Endothelial cell (in vitro differentiated cells): ENCODE results near the gene RANBP3. TPM values are rescaled to one million over a fixed set of nuclear protein-coding genes. Genes with fewer than 3 reads are reported as not detected.

Experiments used
- DNase-seq: peaks from one replicate; pipeline ENCODE4 v3.0.0; 2021; ENCODE audit warnings: low spot score
- H3K27ac Mint-ChIP-seq: one replicate; pipeline ENCODE4 v1.8.0; 2021; ENCODE audit warnings: mixed read lengths, inconsistent platforms; ENCODE audit not compliant: unreplicated experiment
- H3K27me3 Mint-ChIP-seq: one replicate; pipeline ENCODE4 v1.8.0; 2021; ENCODE audit warnings: mild to moderate bottlenecking, moderate library complexity, mixed read lengths, inconsistent platforms; ENCODE audit not compliant: unreplicated experiment
- H3K36me3 Mint-ChIP-seq: one replicate; pipeline ENCODE4 v1.8.0; 2021; ENCODE audit warnings: mild to moderate bottlenecking, low read depth, mixed read lengths, inconsistent platforms; ENCODE audit not compliant: unreplicated experiment
- H3K4me1 Mint-ChIP-seq: one replicate; pipeline ENCODE4 v1.8.0; 2021; ENCODE audit warnings: mild to moderate bottlenecking, mixed read lengths, inconsistent platforms; ENCODE audit not compliant: unreplicated experiment
- H3K4me3 Mint-ChIP-seq: one replicate; pipeline ENCODE4 v1.8.0; 2021; ENCODE audit warnings: mild to moderate bottlenecking, mixed read lengths, inconsistent platforms; ENCODE audit not compliant: unreplicated experiment
- H3K9me3 Mint-ChIP-seq: one replicate; pipeline ENCODE4 v1.8.0; 2021; ENCODE audit warnings: mixed read lengths, inconsistent platforms; ENCODE audit not compliant: unreplicated experiment
- total RNA-seq: library from RNA; stranded (reverse); fragmentation: NEBNext Ultra II Directional; extraction: Animal tissue kit (Norgen Biotek cat#: 25700); gene quantifications from one replicate; pipeline ENCODE4 v1.2.1, GENCODE V29; 2021; ENCODE audit not compliant: unreplicated experiment
- TF ChIP-seq, protein P1 (sequence below): fragments of 200-600 bp; sonication (generic); IDR thresholded peaks from one replicate; pipeline ENCODE4 v1.5.0; 2021; ENCODE audit warnings: antibody characterized with exemption; ENCODE audit not compliant: unreplicated experiment

Gene RANBP3
- total RNA-seq, 1 donor from 2014 or later, result 69.5 TPM

DNA sequence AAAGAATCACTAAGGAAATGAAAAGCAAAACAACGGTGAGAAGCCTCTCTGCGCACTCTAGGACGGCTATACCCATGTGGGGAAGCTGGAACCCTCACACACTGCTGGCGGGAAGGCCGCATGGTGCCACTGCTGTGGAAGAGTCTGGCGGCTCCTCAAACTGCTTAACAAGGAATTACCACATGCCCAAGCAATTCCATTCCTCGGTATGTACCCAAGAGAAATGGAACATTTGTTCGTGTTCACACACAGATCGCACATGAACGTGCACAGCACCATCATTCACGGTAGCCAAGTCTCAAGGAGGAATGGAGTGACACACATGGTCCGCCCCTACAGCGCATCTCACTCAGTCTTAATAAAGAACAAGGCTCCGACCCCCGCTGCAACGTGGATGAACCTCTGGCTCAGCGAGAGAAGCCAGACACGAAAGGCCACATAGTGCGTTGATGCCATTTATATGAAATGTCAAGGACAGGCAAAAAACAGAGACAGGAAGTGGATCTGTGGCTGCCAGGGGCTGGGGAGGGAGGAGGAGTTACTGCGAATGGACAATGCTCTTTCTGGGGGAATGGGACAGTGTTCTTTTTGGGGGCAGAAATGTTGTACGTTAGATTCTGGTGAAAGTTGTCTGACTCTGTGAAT, 56.3 kb downstream of the RANBP3 start:
- Mint-ChIP-seq H3K4me3 (no peak overlapping the region), H3K36me3 (peaks cover 37% of the 10 kb centered on the region), H3K9me3 (no peaks in the 10 kb centered on the region), H3K4me1 (no peaks in the 10 kb centered on the region), H3K27me3 (peaks cover 9% of the 10 kb centered on the region), H3K27ac (no peak overlapping the region)
- TF ChIP-seq, protein P1, sequence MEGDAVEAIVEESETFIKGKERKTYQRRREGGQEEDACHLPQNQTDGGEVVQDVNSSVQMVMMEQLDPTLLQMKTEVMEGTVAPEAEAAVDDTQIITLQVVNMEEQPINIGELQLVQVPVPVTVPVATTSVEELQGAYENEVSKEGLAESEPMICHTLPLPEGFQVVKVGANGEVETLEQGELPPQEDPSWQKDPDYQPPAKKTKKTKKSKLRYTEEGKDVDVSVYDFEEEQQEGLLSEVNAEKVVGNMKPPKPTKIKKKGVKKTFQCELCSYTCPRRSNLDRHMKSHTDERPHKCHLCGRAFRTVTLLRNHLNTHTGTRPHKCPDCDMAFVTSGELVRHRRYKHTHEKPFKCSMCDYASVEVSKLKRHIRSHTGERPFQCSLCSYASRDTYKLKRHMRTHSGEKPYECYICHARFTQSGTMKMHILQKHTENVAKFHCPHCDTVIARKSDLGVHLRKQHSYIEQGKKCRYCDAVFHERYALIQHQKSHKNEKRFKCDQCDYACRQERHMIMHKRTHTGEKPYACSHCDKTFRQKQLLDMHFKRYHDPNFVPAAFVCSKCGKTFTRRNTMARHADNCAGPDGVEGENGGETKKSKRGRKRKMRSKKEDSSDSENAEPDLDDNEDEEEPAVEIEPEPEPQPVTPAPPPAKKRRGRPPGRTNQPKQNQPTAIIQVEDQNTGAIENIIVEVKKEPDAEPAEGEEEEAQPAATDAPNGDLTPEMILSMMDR, result no peak
- no peak for DNase-seq

DNA sequence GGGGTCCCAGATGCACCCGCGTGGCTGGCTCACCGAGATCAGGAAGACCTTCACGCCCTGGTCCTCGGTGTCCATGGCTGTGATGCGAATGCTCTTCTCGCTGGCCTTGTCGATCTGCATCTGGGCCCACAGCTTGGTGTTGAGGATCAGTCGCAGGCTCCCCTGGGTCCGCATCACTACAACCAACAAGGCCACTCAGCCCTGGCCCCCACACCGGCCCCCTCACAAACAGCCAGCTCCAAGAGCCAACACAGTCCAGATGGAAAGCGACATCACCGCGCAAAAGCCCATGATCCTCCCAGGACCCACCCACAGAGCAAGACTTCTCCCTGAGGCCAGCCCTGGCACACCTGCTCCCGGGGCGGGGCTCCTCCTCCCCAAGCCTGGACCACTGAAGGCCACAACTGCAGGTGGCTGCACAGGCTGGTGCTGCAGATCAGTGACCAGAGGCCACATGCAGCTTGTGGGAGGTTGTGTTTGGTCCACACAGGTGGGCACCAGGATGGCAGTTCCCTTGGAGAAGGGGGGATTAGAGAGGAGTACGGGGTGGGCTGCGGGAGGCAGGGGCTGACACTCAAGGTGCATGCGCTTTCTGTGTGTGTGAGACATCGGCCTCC, 59.4 kb downstream of the RANBP3 start:
- Mint-ChIP-seq H3K27me3 (peaks cover 9% of the 10 kb centered on the region), H3K9me3 (no peaks in the 10 kb centered on the region), H3K4me1 (no peaks in the 10 kb centered on the region), H3K27ac (no peak overlapping the region), H3K36me3 (peaks cover 16% of the 10 kb centered on the region), H3K4me3 (no peak overlapping the region)
- no peak for DNase-seq
- TF ChIP-seq, protein P1, result no peak

DNA sequence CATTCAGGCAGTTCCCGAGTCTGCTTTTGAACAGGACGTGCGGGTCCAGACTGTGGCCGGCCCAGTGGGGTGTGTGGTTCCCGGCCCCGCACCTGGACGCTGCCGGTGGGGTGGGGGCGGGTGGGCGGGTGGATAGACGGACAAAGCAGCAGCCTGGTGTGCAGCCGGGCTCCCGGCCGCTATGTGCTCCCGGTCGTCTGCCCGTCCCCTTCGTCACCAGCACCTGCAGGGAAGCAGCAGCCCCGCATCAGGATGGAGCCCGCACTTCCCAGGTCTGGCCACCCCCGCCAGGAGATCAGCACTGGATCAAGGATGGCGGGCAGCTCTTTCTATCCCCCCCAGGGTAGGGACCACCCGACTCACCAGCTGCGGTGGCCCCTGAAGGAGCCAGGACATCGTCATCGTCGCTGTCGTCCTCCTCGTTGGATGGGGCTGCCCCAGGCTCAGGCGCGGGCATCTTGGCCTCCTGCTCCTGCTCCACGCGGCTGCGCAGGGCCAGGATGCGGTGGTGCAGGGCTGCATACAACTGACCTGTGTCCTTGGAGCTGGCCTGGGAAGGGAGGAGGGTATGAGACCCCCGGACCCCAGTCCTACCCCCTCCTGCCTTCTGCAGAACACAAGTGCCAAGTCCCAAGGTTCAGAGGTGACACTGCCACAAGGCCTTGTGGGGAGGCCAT, 60.4 kb downstream of the RANBP3 start:
- H3K36me3 Mint-ChIP-seq, result peaks cover 11% of the 10 kb centered on the region
- peaks cover 9% of the 10 kb centered on the region for H3K27me3 Mint-ChIP-seq
- TF ChIP-seq, protein P1, result no peak
- H3K4me1 Mint-ChIP-seq, result no peaks in the 10 kb centered on the region
- DNase-seq, result no peak
- no peak overlapping the region for H3K4me3 Mint-ChIP-seq
- no peak overlapping the region for H3K27ac Mint-ChIP-seq
- no peaks in the 10 kb centered on the region for H3K9me3 Mint-ChIP-seq

GRCh38 chr19:5916181-5916708, 61.7 kb downstream of the RANBP3 start:
- no peak for DNase-seq
- no peak overlapping the region for H3K4me3 Mint-ChIP-seq
- TF ChIP-seq, protein P1, result no peak
- H3K4me1 Mint-ChIP-seq, result no peaks in the 10 kb centered on the region
- H3K27ac Mint-ChIP-seq, result no peak overlapping the region
- peaks cover 4% of the 10 kb centered on the region for H3K36me3 Mint-ChIP-seq
- peaks cover 8% of the 10 kb centered on the region for H3K27me3 Mint-ChIP-seq
- H3K9me3 Mint-ChIP-seq, result no peaks in the 10 kb centered on the region
